ENCODE measurements around the gene RGP1.

Gene RGP1

GRCh38 chr9:35723908-35724307 is 25.2 kb upstream of the RGP1 start:
- no peak for DNase-seq

GRCh38 chr9:35725362-35725761 is 23.7 kb upstream of the RGP1 start:
- DNase-seq = no peak

- DNase-seq = no peak
Observed at GRCh38 chr9:35726931-35727330, 22.2 kb upstream of the RGP1 start.

GRCh38 chr9:35727676-35728040 is 21.4 kb upstream of the RGP1 start:
- DNase-seq = no peak

- DNase-seq = no peak
Observed at GRCh38 chr9:35728041-35728971, 20.8 kb upstream of the RGP1 start.

DNA sequence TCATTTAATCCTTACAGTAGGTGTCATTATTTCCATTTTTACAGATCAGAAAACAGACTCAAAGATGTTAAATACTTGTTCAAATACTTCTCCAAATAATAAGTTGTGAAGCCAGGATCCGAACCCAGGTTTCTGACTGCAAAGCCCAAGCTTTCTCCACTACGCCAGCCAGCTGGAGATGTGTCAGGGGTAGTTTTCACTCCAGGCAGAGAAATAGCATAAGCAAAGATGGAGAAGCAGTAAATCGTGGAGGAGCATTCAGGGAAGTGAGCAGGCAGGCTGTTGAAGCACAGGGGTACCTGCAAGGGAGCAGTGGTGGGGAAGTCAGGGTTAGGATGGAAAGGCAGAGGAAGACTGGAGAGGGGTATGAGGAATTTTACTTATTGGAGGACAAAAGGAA is 20.0 kb upstream of the RGP1 start:
- DNase-seq = no peak

DNA sequence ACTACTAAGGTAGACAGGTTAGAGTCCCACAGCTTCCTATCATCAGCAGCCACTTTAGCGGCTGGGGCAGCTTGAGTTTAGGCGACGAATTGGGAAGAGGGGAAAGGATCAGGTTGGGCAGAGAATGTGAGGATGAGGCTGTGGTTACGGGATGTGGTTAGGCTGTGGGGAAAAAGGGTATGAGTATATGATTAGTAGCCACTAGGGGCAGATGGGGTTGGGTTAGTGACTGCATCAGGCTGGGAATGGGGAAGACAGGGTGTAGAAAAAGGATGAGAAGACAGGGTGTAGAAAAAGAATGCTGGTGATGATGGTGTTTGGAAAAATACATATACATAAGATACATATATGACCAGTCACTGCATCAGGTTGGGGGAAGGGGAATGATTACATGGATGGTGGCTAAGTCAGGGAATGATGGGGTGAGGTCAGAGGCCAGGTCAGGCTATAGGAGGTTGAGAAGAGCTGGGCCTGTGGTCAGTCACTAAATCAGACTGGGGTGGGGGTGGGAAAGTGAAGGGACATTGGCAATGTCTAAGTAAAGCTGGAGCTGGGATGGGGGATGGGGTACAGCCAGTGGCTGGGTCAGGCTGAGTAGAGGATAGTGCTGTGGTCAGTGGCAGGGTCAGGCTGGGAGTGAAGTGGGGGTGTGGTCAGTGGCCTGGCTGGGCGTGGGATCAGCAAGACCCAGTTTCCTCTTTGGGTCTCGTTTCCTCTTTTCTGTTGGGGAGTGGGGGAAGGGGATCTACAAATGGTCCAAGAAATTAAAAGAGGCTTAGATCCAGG is 19.2 kb upstream of the RGP1 start:
- DNase-seq = no peak

DNA sequence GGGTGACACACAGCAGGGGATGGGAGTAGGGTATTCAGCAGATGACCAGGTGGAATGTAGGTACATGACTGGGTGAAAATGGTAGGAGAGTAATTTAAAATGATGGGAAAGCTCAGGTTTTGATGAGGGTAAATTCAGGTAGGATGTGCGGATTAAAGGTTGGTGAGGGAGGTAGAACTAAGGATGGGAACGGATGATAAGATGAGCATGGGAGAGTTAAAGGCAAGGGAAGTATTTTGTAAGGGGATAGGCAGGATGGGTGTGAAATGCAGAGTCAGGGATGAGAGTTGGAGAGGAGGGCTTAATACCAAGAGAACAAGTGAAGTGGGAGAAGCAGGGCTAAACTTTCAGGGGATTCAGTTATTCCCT is 18.6 kb upstream of the RGP1 start:
- DNase-seq = no peak

DNA sequence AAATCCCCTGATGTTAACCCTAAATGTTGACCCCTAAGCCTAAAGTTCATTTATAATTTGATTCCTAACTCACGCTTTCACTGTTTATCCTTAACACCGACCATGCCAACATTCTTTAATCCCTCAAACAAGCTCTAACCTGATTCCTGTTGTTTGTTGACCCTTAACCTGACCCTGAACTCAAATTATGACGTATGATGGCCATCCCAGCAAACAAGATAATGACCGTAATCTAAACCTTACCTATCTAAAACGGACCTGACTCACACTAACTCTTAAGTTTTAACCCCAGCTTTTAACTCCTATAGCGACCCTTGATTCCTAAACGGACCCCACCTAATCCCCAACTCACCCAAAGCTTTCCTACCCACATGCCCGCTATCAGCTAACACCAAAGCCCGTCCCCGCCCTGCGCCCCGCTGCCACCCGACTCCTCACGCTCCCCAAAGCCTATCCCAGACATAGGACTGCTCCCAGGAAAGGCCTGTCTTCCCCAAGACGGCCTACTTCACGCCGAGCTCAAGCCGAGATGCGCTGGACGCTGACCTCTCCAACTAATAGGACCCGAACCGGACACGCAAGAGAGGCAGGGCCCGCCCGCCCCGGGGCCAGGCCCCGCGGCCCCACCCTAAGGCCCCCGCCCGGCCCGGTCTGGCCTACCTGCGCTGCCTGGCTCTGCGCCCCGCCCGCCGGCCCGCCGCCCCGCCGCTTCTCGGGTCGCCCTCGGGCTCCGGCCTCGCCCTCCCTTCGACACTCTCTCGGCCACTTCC is 17.5 kb upstream of the RGP1 start:
- no peak for DNase-seq

DNA sequence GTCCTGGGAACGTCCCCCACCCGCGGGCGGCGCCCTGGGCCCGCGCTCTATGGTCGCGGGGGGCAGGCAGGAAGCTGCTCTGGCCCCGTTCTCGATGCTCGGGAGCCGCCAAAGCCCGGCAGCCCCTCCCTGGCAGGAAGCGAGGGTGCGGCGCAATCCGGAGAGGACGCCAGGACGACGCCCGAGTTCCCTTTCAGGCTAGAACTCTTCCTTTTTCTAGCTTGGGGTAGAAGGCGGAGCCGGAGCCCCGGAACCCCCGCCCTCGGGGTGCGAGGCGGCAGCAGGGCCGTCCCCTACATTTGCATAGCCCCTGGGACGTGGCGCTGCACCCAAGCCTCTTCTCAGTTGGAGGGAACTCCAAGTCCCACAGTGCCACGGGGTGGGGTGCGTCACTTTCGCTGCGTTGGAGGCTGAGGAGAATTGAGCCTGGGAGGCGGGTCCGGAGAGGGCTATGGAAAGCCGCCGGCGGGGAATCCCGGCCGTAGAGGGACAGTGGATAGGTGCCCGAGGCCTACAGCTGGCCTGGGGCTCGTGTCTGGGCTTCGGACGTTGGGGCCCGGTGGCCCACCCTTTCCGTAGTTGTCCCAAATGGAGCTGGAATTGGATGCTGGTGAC is 16.8 kb upstream of the RGP1 start, which contains the start of the genes CREB3 and TLN1:
TSS of gene CREB3 (plus strand) at position 482 of the 615 bp plus-strand sequence. CDS start at position 589, 107 bp downstream.
TSS of gene TLN1 (minus strand) at position 11 of the 615 bp plus-strand sequence. CDS start 6,501 bp downstream, outside the sequence.
- DNase-seq = peak; percentile 46

- no peak for DNase-seq
Observed at GRCh38 chr9:35732800-35733541, 16.1 kb upstream of the RGP1 start.

DNA sequence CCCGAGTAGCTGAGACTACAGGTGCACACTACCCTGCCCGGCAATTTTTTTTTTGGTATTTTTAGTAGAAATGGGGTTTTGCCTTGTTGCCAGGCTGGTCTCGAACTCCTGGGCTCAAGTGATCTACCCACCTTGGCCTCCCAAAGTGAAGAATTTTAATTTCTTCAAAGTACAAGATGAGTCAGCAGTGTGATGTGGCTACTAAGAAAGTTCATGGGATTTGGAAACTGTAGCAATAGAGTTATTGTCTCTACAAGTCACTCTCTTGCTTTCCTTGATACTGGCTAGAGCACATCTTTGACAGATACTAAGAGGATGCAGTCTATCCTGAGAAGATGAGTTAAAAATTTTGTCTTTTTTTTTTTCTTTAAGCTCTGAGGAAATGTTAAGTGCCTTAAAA is 15.0 kb upstream of the RGP1 start:
- DNase-seq = no peak

- DNase-seq = no peak
Observed at GRCh38 chr9:35736201-35736633, 12.9 kb upstream of the RGP1 start.

- no peak for DNase-seq
Observed at GRCh38 chr9:35737143-35737542, 11.9 kb upstream of the RGP1 start.

DNA sequence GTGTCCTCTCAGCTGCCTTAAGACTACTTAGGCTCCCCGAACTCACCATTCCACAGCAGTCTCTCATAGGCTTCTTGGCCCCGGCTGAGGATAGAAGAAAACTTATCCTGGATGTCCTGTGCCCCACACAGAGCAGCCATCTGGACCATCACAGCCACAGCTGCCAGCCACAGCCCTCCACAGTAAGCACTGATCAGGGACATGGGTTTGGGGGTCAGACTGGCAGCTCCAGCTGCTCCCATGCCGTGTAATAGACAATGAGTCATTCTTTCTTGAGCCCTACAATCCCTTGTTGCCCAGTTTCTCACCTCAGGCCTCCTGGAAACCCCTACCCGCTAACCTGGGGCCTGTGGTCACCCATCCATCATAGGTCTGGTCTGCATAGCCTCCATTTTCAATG is 10.9 kb upstream of the RGP1 start:
- no peak for DNase-seq

- no peak for DNase-seq
Observed at GRCh38 chr9:35738924-35739323, 10.2 kb upstream of the RGP1 start.

DNA sequence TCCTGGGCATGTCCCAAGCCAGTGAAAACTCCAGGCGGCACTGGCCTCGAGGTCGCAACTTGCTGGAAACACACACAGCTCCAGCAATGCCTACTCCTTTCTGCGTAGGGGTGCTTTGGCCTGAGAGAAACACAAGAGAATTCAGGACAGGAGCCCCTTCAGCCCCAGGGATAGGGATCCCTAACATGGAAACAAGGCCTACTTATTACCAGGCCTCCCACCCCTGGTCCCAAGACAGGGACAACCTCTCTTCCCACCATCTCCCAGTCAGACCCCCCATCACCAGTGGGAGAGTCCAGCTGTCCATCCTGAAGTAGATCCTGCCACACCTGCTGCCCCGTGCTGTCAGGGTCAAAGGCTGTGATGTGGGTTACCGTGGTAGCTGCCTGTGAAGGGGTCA is 8.8 kb upstream of the RGP1 start:
- no peak for DNase-seq

DNA sequence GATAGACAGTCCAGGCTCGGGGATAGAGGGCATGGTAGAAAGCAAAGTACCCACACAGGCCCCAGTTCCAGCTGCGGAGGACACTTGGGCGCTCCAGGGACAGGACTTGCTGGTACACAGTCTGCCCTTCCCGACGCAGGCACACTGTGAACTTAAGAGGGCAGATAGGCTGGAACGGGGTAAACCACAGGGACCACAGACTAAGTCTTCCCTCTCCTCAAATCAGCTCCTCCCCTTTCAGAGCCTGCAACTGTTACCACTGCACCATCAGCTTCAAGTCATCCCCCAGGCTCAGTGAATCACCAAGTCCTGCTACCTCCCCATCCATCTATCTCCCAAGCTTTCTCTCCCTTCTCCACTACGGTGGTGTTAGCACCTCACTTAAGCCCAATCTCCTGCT is 7.3 kb upstream of the RGP1 start:
- no peak for DNase-seq

DNA sequence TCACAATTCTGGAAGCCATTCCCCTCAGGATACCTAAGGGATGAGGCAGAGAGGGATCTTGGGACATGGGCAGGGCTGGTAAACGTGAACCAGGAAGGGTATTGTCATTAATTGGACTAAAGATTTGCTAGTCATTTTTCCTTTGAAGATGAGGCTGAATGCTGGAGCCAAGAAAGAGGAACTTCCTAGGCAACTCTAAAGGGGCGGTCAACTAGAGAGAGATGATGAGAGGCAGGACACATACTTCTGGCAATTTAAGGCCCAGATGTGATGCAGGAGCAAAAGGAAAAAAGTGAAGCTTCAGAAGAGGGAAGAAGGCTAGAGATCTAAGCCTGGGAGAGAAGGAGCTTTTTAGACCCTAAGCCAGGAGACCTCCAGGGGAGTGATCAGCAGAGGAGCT is 5.6 kb upstream of the RGP1 start:
- DNase-seq = no peak

DNA sequence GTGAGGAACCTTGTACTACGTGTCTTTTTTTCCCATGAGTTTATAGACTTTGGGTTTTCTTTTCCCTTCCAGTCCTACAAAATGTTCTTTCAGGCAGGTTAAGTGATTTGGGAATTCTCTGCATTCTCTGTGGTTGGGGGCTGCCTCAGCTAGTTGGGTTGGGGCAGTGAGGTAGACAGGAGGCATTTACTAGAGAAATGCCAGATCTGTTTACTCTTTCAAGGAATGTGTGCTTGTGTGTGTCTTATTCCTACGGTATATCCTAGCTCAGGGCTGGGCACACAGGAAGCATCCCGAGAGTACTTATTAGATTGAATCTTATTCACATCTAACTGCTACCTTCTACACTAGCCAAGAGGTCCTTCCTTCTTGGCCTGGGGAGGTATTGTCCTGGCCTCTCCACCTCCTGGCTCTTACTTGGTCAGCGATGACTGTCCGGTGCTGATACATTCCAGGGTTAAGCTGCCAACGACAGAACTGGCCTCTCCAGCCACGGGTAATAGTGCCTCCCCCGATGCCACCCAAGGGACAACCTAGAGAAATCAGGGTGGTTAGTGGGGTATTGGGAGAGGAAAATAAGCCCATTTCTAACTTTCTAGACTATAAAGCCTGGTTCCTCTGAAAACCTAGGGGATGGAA is 5.1 kb upstream of the RGP1 start:
- no peak for DNase-seq

DNA sequence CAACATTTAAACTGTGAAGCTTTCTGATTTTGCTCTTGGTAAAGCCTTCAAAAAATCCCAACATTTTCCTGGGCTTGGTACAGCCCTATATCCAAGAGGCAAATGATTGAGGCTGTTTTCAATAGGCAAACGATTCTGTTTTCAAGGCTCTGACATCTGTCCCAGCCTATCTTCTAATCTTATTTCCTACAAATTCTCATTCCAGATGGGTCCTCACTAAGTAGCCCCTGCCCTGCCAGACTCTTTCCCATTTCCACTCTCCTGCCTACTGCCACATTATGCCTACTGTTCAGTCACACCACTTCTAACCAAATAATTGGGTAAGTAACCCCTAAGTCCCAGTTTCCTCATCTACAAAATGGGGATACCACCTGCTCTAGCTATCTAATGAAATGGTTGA is 3.5 kb upstream of the RGP1 start:
- no peak for DNase-seq

DNA sequence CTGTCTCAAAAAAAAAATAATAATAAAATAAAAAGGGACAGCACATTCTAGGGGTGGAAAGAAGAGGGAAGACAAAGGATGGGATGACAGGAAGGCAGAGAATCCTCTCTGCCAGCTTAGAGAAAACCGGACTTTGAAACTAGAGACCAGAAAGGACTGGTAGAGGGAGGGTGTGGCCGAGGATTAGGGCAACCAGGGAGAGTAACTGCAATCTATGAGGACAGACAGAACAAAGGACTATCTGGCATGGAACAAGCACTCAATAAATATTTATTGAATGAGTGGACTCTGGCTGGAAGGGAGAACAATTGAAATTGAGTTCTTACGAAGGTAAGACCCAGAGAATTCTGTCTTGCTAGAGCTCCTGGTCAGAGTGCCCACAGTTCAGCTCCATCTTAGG is 2.5 kb upstream of the RGP1 start:
- no peak for DNase-seq

All from NCI-H187 treated with DMSO at 0.1 percent for 48 hours (cell line).